HCT116 (cell line): ENCODE data around the gene NT5DC3. TPM values are rescaled to one million over a fixed set of nuclear protein-coding genes. Genes with fewer than 3 reads are reported as not detected.

Experiments used
- ATAC-seq: fragments of 200-7000 bp; cut with Tn5 transposase; 2 replicates; pipeline ENCODE4 v1.9.1; 2020; ENCODE audit warnings: mild to moderate bottlenecking, moderate library complexity
- BruUV-seq: library from RNA; stranded (reverse); fragments of 400-500 nt; replicated peaks from 2 replicates; lab custom pipeline; 2021; lab: Mats Ljungman, UMichigan
- CTCF ChIA-PET: fragments of 300-600 bp; sonication (Branson Sonifier 250); formaldehyde crosslinking; loops from one replicate; lab custom pipeline; 2021; ENCODE audit warnings: antibody characterized with exemption; lab: Charles Lee
- POLR2A ChIA-PET: fragments of 300-600, 350-600 bp; sonication (Branson Sonifier 250); formaldehyde crosslinking; loops from one replicate; lab custom pipeline; 2021; ENCODE audit warnings: antibody characterized with exemption; lab: Charles Lee
- RAD21 ChIA-PET, 2 experiments: fragments of 300-600 bp; sonication (Branson Sonifier 250); formaldehyde crosslinking; loops; one replicate each; lab custom pipeline; 2023; ENCODE audit warnings: low total read pairs in 2 of 2; ENCODE audit not compliant: uncharacterized antibody in 2 of 2, unreplicated experiment in 2 of 2, low non-redundant PET in 1 of 2; lab: Charles Lee
- DNase-seq: peaks from one replicate; pipeline ENCODE4 v3.0.0-alpha.2; 2010; ENCODE audit warnings: low read depth, low spot score
- H2AFZ ChIP-seq: fragments of 200-600 bp; shearing (Covaris generic), sonication (generic); 2 replicates; pipeline ENCODE4 v1.6.1; 2017; ENCODE audit warnings: low read depth, mixed run types, mixed read lengths, antibody characterized with exemption, low read length; ENCODE audit not compliant: poor library complexity, severe bottlenecking
- H3K27ac ChIP-seq: 2 replicates; pipeline ENCODE4 v1.5.1; 2012; ENCODE audit warnings: low read depth, low read length
- H3K27me3 ChIP-seq: fragments of 200-600 bp; sonication (generic); 2 replicates; pipeline ENCODE4 v1.6.1; 2016; ENCODE audit warnings: mixed run types, low read length, mixed read lengths; ENCODE audit not compliant: insufficient read depth
- H3K36me3 ChIP-seq, 2 experiments: fragments of 200-500 bp in 1 of 2; fragments of 200-600 bp in 1 of 2; sonication (Bioruptor generic) in 1 of 2; sonication (generic) in 1 of 2; 2 replicates each; pipeline versions ENCODE4 v1.5.1 to v1.6.1; 2014 to 2016; ENCODE audit warnings: low read length in 2 of 2, inconsistent platforms in 1 of 2, mixed read lengths in 1 of 2, mixed run types in 1 of 2; ENCODE audit not compliant: insufficient read depth in 2 of 2, control insufficient read depth in 1 of 2
- H3K4me1 ChIP-seq, 2 experiments: fragments of 200-600 bp in 1 of 2; sonication (generic) in 1 of 2; 2 replicates each; pipeline versions ENCODE4 v1.5.1 to v1.6.1; 2012 to 2017; ENCODE audit warnings: low read length in 2 of 2, inconsistent platforms in 1 of 2, mild to moderate bottlenecking in 1 of 2, mixed read lengths in 1 of 2, mixed run types in 1 of 2, moderate library complexity in 1 of 2; ENCODE audit not compliant: insufficient read depth in 2 of 2, control insufficient read depth in 1 of 2
- H3K4me2 ChIP-seq: fragments of 200-600 bp; sonication (generic); 2 replicates; pipeline ENCODE4 v1.6.1; 2017; ENCODE audit warnings: mixed run types, low read length, mixed read lengths
- H3K4me3 ChIP-seq, 2 experiments: fragments of 200-600 bp in 1 of 2; sonication (generic) in 1 of 2; replicated peaks in 1 of 2; 2 replicates each; pipeline ENCODE4 v1.5.1; 2011 to 2016; ENCODE audit warnings: low read length in 2 of 2, control low read depth in 1 of 2, low read depth in 1 of 2, mild to moderate bottlenecking in 1 of 2, mixed read lengths in 1 of 2, mixed run types in 1 of 2
- H3K79me2 ChIP-seq: fragments of 200-600 bp; sonication (generic); 2 replicates; pipeline ENCODE4 v1.6.1; 2017; ENCODE audit warnings: mild to moderate bottlenecking, mixed run types, low read length, moderate library complexity, mixed read lengths; ENCODE audit not compliant: insufficient read depth
- H3K9ac ChIP-seq: fragments of 200-600 bp; sonication (generic); 2 replicates; pipeline ENCODE4 v1.6.1; 2016; ENCODE audit warnings: low read length, mixed read lengths
- H3K9me2 ChIP-seq: fragments of 200-600 bp; sonication (generic), shearing (Covaris generic); 2 replicates; pipeline ENCODE4 v1.6.1; 2017; ENCODE audit warnings: mixed run types, mild to moderate bottlenecking, moderate library complexity; ENCODE audit not compliant: insufficient read depth
- H3K9me3 ChIP-seq, 2 experiments: fragments of 200-500 bp in 1 of 2; fragments of 200-600 bp in 1 of 2; sonication (Bioruptor generic) in 1 of 2; sonication (generic) in 1 of 2; 2 replicates each; pipeline ENCODE4 v1.6.1; 2014 to 2017; ENCODE audit warnings: low read length in 2 of 2, mixed read lengths in 2 of 2, inconsistent platforms in 1 of 2, low read depth in 1 of 2, mild to moderate bottlenecking in 1 of 2, mixed run types in 1 of 2, moderate library complexity in 1 of 2; ENCODE audit not compliant: control insufficient read depth in 1 of 2, insufficient read depth in 1 of 2
- H4K20me1 ChIP-seq: fragments of 200-600 bp; sonication (generic), shearing (Covaris generic); 2 replicates; pipeline ENCODE4 v1.6.1; 2017; ENCODE audit warnings: mixed run types, mild to moderate bottlenecking, moderate library complexity; ENCODE audit not compliant: insufficient read depth
- CEBPB ChIP-seq: IDR thresholded peaks from 2 replicates; pipeline ENCODE4 v1.6.1; 2012; ENCODE audit warnings: low read depth
- EGR1 ChIP-seq: IDR thresholded peaks from 2 replicates; pipeline ENCODE4 v1.6.1; 2012; ENCODE audit warnings: low read depth
- EZH2 ChIP-seq: fragments of 200-600 bp; sonication (generic); IDR thresholded peaks from 2 replicates; pipeline ENCODE4 v1.6.1; 2017; ENCODE audit warnings: antibody characterized with exemption, mixed run types
- EZH2phosphoT487 ChIP-seq: fragments of 200-600 bp; IDR thresholded peaks from 2 replicates; pipeline ENCODE4 v1.6.1; 2018; ENCODE audit warnings: antibody characterized with exemption, borderline replicate concordance
- FOSL1 ChIP-seq: IDR thresholded peaks from 2 replicates; pipeline ENCODE4 v1.6.1; 2012; ENCODE audit warnings: low read depth
- JUND ChIP-seq: IDR thresholded peaks from 2 replicates; pipeline ENCODE4 v1.6.1; 2012
- POLR2A ChIP-seq: IDR thresholded peaks from 2 replicates; pipeline ENCODE4 v1.7.0; 2011; ENCODE audit warnings: borderline replicate concordance; ENCODE audit not compliant: insufficient read depth, insufficient read length; ENCODE audit errors: extremely low read depth
- RAD21 ChIP-seq: IDR thresholded peaks from 2 replicates; pipeline ENCODE4 v1.6.1; 2012; ENCODE audit warnings: low read depth, mild to moderate bottlenecking
- SIN3A ChIP-seq: IDR thresholded peaks from 2 replicates; pipeline ENCODE4 v1.6.1; 2012; ENCODE audit warnings: low read depth
- SP1 ChIP-seq: IDR thresholded peaks from 2 replicates; pipeline ENCODE4 v1.6.1; 2012; ENCODE audit warnings: low read depth
- SRF ChIP-seq: IDR thresholded peaks from 2 replicates; pipeline ENCODE4 v1.6.1; 2012; ENCODE audit warnings: low read depth
- TCF7L2 ChIP-seq: IDR thresholded peaks from 2 replicates; pipeline ENCODE4 v1.7.0; 2011; ENCODE audit warnings: borderline replicate concordance, inconsistent platforms; ENCODE audit not compliant: insufficient read depth, insufficient read length; ENCODE audit errors: extremely low read depth
- YY1 ChIP-seq: IDR thresholded peaks from 2 replicates; pipeline ENCODE4 v1.6.1; 2011; ENCODE audit warnings: low read length, low read depth, moderate library complexity, mild to moderate bottlenecking; ENCODE audit not compliant: insufficient replicate concordance; ENCODE audit errors: extremely low read depth
- ZFX ChIP-seq: fragments of 450-650 bp; IDR thresholded peaks from 2 replicates; pipeline ENCODE4 v1.6.1; 2017
- ZNF274 ChIP-seq: fragments of 200-500 bp; sonication (Bioruptor generic); IDR thresholded peaks from 2 replicates; pipeline ENCODE4 v1.6.1; 2014; ENCODE audit warnings: mild to moderate bottlenecking, low read depth, low read length, inconsistent platforms
- intact Hi-C: fragments of 100-400 bp; cut with micrococcal nuclease; formaldehyde crosslinking; loops from 2 replicates; pipeline ENCODE4 v1.10.0; 2022
- total RNA-seq: library from RNA; stranded (reverse); gene quantifications from one replicate; pipeline ENCODE4 v1.2.1, GENCODE V29; 2021; ENCODE audit not compliant: unreplicated experiment
- TF ChIP-seq, protein P1 (sequence below): IDR thresholded peaks from 2 replicates; pipeline ENCODE4 v1.6.1; 2012
- TF ChIP-seq, protein P2 (sequence below), 3 experiments: fragments of 200-600 bp in 1 of 3; sonication (generic) in 1 of 3; IDR thresholded peaks in 2 of 3; conservative IDR thresholded peaks in 1 of 3; 2 replicates each; pipeline ENCODE4 v1.5.1; 2012 to 2017; ENCODE audit warnings: low read depth in 2 of 3, low read length in 2 of 3, antibody characterized with exemption in 1 of 3, borderline replicate concordance in 1 of 3, control low read depth in 1 of 3, mild to moderate bottlenecking in 1 of 3, mixed read lengths in 1 of 3, mixed run types in 1 of 3, moderate library complexity in 1 of 3; ENCODE audit not compliant: insufficient read depth in 1 of 3
- TF ChIP-seq, protein P3 (sequence below): IDR thresholded peaks from 2 replicates; pipeline ENCODE4 v1.6.1; 2011; ENCODE audit warnings: mild to moderate bottlenecking, low read length, moderate library complexity; ENCODE audit not compliant: insufficient replicate concordance; ENCODE audit errors: extremely low read depth

The NT5DC3 gene
- total RNA-seq, 1 experiment from 2014 or later: 18.7 TPM

DNA sequence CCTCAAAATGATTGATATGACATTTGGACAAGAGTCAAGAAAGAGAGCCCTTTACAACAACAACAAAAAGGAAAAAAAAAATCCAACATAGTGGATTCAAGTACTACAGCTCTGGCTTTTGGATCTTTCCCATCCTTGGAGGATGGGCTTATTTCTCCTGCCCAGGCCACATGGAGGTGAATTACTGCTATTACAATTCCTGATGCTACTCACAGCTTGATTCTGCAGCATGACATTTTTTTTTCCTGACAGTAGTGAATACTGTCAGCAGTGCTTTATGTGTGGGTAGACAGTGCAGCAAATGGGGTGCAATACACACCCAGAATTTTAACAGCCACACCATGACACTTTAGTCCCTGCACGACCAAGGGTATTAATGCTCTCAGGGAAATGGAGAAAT lies 46.7 kb upstream of the NT5DC3 start:
- no peak overlapping the region for H3K4me3 ChIP-seq
- ATAC-seq (no peak), DNase-seq (no peak)
- H3K9me2 ChIP-seq: no peaks in the 10 kb centered on the region
- no peaks in the 10 kb centered on the region for H4K20me1 ChIP-seq
- no TSS peak for BruUV-seq
- POLR2A ChIA-PET: no interaction called here
- intact Hi-C loops: no loop called here
- no peaks in the 10 kb centered on the region for H3K27me3 ChIP-seq
- no peaks in the 10 kb centered on the region for H3K4me1 ChIP-seq
- H3K79me2 ChIP-seq: no peaks in the 10 kb centered on the region
- H3K9ac ChIP-seq: no peak overlapping the region
- no peak overlapping the region for H3K4me2 ChIP-seq
- RAD21 ChIA-PET: no interaction called here
- TF ChIP-seq ZFX (no peak), FOSL1 (no peak), POLR2A (no peak), SP1 (no peak)
- TF ChIP-seq, protein P1, sequence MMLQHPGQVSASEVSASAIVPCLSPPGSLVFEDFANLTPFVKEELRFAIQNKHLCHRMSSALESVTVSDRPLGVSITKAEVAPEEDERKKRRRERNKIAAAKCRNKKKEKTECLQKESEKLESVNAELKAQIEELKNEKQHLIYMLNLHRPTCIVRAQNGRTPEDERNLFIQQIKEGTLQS: no peak
- TF ChIP-seq, protein P2, sequence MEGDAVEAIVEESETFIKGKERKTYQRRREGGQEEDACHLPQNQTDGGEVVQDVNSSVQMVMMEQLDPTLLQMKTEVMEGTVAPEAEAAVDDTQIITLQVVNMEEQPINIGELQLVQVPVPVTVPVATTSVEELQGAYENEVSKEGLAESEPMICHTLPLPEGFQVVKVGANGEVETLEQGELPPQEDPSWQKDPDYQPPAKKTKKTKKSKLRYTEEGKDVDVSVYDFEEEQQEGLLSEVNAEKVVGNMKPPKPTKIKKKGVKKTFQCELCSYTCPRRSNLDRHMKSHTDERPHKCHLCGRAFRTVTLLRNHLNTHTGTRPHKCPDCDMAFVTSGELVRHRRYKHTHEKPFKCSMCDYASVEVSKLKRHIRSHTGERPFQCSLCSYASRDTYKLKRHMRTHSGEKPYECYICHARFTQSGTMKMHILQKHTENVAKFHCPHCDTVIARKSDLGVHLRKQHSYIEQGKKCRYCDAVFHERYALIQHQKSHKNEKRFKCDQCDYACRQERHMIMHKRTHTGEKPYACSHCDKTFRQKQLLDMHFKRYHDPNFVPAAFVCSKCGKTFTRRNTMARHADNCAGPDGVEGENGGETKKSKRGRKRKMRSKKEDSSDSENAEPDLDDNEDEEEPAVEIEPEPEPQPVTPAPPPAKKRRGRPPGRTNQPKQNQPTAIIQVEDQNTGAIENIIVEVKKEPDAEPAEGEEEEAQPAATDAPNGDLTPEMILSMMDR (IDR thresholded peaks at IDR 0.05 in 2 of 3, conservative IDR thresholded peaks at IDR 0.05 in 1 of 3; ENCODE audit: borderline replicate concordance in 1 of 3, insufficient read depth in 1 of 3, low read depth in 2 of 3, low read length in 2 of 3): no peak
- CTCF ChIA-PET: interaction anchor here (0.8 kb wide), 1 partner anchor 14 kb away, joined by 3 read pairs; no protein-coding TSS in a partner anchor
- no peaks in the 10 kb centered on the region for H3K9me3 ChIP-seq
- no peak overlapping the region for H3K27ac ChIP-seq
- no peaks in the 10 kb centered on the region for H3K36me3 ChIP-seq
- H2AFZ ChIP-seq: no peak overlapping the region

DNA sequence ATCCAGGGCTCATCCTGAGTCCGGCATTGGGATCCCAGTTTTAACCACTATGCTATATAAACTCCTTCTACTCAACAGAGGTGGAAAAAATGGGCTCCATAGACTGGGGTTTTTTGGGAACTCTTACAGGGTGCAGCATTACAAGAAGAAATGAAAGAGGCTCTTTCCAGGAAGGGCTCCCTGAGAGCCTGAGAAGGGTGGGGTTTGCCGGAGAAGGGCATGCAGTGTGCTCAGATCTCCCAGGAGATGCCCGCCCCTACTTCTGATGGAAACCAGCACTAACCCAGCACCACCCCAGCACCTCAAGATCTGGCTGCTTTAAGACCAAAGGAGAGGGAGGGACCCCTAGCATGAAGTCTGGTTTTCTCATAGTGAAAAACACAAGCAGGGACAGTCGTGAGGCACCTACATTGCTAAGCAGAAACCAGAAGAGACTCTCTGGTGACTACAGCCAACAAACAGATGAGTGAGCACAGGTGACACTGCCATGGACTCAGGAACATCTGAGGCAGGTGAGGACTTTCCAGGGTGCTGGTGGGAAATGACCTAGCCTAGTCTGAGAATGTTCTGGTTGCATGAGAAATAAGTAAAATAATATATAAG lies 45.3 kb upstream of the NT5DC3 start:
- DNase-seq: no peak
- BruUV-seq: no TSS peak
- Histone ChIP-seq H3K4me2 (no peak overlapping the region), H3K9ac (no peak overlapping the region), H4K20me1 (no peaks in the 10 kb centered on the region), H3K36me3 (no peaks in the 10 kb centered on the region), H3K27ac (no peak overlapping the region), H2AFZ (no peak overlapping the region), H3K79me2 (no peaks in the 10 kb centered on the region), H3K4me3 (no peak overlapping the region), H3K9me2 (no peaks in the 10 kb centered on the region), H3K4me1 (no peaks in the 10 kb centered on the region), H3K27me3 (no peaks in the 10 kb centered on the region), H3K9me3 (no peaks in the 10 kb centered on the region)
- CTCF ChIA-PET: no interaction called here
- POLR2A ChIA-PET: no interaction called here
- no peak for ATAC-seq
- RAD21 ChIA-PET: no interaction called here
- intact Hi-C loops: no loop called here
- TF ChIP-seq JUND (no peak), YY1 (no peak), ZNF274 (no peak), EZH2 (no peak), EGR1 (no peak), SRF (no peak), CEBPB (no peak), SIN3A (no peak), EZH2phosphoT487 (no peak), SP1 (no peak), RAD21 (no peak), TCF7L2 (no peak)
- TF ChIP-seq, protein P3, sequence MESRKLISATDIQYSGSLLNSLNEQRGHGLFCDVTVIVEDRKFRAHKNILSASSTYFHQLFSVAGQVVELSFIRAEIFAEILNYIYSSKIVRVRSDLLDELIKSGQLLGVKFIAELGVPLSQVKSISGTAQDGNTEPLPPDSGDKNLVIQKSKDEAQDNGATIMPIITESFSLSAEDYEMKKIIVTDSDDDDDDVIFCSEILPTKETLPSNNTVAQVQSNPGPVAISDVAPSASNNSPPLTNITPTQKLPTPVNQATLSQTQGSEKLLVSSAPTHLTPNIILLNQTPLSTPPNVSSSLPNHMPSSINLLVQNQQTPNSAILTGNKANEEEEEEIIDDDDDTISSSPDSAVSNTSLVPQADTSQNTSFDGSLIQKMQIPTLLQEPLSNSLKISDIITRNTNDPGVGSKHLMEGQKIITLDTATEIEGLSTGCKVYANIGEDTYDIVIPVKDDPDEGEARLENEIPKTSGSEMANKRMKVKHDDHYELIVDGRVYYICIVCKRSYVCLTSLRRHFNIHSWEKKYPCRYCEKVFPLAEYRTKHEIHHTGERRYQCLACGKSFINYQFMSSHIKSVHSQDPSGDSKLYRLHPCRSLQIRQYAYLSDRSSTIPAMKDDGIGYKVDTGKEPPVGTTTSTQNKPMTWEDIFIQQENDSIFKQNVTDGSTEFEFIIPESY: no peak
- TF ChIP-seq, protein P1: no peak
